Gastroesophageal sphincter (tissue), 4 donors: ENCODE data around the gene TNFRSF4. TPM values are rescaled to one million over a fixed set of nuclear protein-coding genes. Genes with fewer than 3 reads are reported as not detected.

Experiments
- ATAC-seq: fragments of 150-250 bp; one replicate; pipeline ENCODE4 v1.9.1; 2016; ENCODE audit warnings: mild to moderate bottlenecking, moderate library complexity
- H3K27ac ChIP-seq, 4 donors: fragments of 200-600 bp; sonication (generic) in 3 of 4; 1 replicate in 3 of 4; 2 replicates in 1 of 4; pipeline ENCODE4 v1.5.1; 2016 to 2019
- H3K27me3 ChIP-seq: fragments of 200-600 bp; sonication (generic); one replicate; pipeline ENCODE4 v1.5.1; 2019
- H3K36me3 ChIP-seq, 2 donors: fragments of 200-600 bp; sonication (generic); one replicate each; pipeline ENCODE4 v1.5.1; 2019; ENCODE audit warnings: control low read depth in 1 of 2
- H3K4me1 ChIP-seq, 3 donors: fragments of 200-600 bp; sonication (generic); 1 replicate in 2 of 3; 2 replicates in 1 of 3; pipeline ENCODE4 v1.5.1; 2016 to 2019; ENCODE audit warnings: control low read depth in 2 of 3
- H3K4me3 ChIP-seq, 2 donors: fragments of 200-600 bp; sonication (generic); one replicate each; pipeline ENCODE4 v1.5.1; 2019; ENCODE audit warnings: mild to moderate bottlenecking in 1 of 2, moderate library complexity in 1 of 2
- H3K9me3 ChIP-seq, 3 donors: fragments of 200-600 bp; sonication (generic); one replicate each; pipeline ENCODE4 v1.5.1; 2017 to 2019; ENCODE audit warnings: control low read depth in 2 of 3
- EP300 ChIP-seq: sonication (generic); formaldehyde crosslinking; IDR thresholded peaks from one replicate; pipeline ENCODE4 v1.6.1; 2017; ENCODE audit warnings: antibody characterized with exemption, mild to moderate bottlenecking
- POLR2A ChIP-seq, 2 donors: fragments of 450-650 bp; IDR thresholded peaks; one replicate each; pipeline ENCODE4 v1.6.1; 2017; ENCODE audit warnings: antibody characterized with exemption in 2 of 2, mild to moderate bottlenecking in 2 of 2, moderate library complexity in 1 of 2
- POLR2AphosphoS5 ChIP-seq: sonication (generic); formaldehyde crosslinking; IDR thresholded peaks from one replicate; pipeline ENCODE4 v1.6.1; 2017; ENCODE audit warnings: antibody characterized with exemption
- WGBS, 2 donors: methylation state at CpG; one replicate each; pipeline ENCODE4 v1.1.5; 2018; ENCODE audit warnings: low coverage in 1 of 2; 5-methylcytosine and 5-hydroxymethylcytosine counted together
- total RNA-seq, 4 donors: library from RNA; depleted of rRNA; stranded (reverse); fragments of >200 nt; gene quantifications; one replicate each; pipeline ENCODE4 v1.1.0, GENCODE V29; 2016
- TF ChIP-seq, protein P1 (sequence below), 4 experiments: fragments of 200-600 bp in 2 of 4; fragments of 450-650 bp in 2 of 4; sonication (generic) in 1 of 4; IDR thresholded peaks; one replicate each; pipeline ENCODE4 v1.5.1; 2017 to 2019; ENCODE audit warnings: antibody characterized with exemption in 4 of 4, mild to moderate bottlenecking in 2 of 4, moderate library complexity in 2 of 4

The TNFRSF4 gene
- total RNA-seq, 4 donors from 2014 or later: 0.93 to 1.6 (median 1.3) TPM

DNA sequence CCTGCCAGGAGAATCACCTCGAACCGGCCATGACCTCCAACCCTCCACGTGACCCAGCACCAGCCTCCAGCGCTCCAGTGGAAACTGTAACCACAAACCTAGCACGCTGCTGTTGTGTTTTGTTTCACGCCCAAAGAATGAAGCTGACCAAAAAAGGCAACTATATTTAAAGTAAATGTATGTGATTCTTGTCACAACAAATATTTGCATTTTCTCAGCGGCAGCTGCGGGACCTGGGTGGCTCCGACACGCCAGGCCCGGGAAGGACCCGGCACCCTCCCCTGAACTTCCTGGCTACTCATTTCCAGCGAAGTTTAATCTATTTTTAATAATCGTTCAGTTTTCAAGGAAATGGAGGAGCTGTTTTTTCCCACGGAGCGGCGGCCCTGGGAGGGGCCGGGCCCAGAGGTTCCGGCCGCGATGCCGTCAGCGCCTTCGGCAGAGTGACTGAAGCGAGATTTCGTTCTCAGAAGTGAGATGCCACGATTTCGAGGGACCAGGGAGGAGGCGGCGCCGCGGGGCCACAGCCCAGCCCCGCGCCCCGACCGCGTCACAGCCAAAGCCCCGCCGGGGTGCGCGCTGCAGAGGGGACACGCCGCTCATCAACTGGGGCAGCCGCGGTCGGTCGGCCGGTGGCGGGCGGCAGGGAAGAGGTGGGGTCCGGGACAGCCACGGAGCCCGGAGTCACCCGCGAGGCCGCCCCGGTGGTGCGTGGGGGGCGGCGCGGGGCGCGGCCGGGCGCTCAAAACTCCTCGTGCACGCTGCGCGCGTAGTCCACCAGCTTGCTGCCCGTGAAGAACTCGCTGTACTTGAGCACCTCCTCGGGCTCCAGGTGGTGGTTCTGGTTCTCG, 3.0 kb upstream of the TNFRSF4 start:
- no peak for ATAC-seq
- H3K4me3 ChIP-seq: no peak overlapping the region
- no peaks in the 10 kb centered on the region for H3K9me3 ChIP-seq
- TF ChIP-seq, protein P1, sequence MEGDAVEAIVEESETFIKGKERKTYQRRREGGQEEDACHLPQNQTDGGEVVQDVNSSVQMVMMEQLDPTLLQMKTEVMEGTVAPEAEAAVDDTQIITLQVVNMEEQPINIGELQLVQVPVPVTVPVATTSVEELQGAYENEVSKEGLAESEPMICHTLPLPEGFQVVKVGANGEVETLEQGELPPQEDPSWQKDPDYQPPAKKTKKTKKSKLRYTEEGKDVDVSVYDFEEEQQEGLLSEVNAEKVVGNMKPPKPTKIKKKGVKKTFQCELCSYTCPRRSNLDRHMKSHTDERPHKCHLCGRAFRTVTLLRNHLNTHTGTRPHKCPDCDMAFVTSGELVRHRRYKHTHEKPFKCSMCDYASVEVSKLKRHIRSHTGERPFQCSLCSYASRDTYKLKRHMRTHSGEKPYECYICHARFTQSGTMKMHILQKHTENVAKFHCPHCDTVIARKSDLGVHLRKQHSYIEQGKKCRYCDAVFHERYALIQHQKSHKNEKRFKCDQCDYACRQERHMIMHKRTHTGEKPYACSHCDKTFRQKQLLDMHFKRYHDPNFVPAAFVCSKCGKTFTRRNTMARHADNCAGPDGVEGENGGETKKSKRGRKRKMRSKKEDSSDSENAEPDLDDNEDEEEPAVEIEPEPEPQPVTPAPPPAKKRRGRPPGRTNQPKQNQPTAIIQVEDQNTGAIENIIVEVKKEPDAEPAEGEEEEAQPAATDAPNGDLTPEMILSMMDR (IDR thresholded peaks at IDR 0.05): no peak
- TF ChIP-seq POLR2AphosphoS5: no peak
- TF ChIP-seq POLR2A (IDR thresholded peaks at IDR 0.05): no peak
- no peak for TF ChIP-seq EP300
- H3K27ac ChIP-seq: no peak overlapping the region
- peaks cover 0 to 70% of the 10 kb centered on the region in 2 donors for H3K36me3 ChIP-seq
- no peaks in the 10 kb centered on the region for H3K27me3 ChIP-seq
- H3K4me1 ChIP-seq: peaks cover 0 to 22% (median 0%) of the 10 kb centered on the region in 3 donors
- WGBS, 2 donors: 83 to 86% methylated on average over 11 to 28 of the region's 74 CpGs

DNA sequence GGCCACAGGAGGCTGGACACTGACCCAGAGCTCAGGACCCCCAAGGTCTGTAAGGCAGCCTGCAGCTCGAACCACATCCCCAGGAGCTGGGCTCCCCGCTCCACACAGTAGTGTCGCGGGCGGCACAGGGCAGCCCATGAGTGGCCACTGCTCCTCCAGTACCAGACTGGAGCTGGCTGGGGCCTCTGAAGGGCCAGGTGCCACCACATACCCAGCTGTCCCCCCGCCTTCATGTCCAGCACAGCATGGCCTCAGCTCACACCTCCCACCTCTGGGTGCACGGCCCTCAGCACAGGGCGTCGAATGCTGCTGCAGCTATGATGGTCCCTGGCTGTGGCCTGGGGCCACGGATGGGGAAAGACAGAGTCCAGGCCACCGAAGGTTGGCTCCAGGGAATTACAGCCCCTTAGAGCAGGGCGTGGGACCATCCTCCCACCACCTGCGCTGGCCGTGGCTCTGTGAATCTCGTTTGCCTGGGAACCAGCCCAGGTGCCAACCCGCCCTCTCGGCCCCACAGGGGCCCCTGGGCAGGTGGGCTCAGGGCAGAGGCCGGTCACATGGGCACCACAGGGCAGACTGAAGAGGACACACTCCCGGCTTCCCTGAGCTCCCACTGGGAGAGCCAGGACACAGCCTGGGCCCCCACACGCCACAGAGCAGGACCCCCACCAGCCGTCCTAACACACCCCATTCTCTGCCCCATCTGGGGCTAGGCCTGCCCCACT, 2.1 kb upstream of the TNFRSF4 start:
- 100% methylated on average over 1 of the region's 21 CpGs; no CpG with 5 or more reads in 1 of the 2 donors for WGBS, 2 donors
- peaks cover 0 to 60% of the 10 kb centered on the region in 2 donors for H3K36me3 ChIP-seq
- no peak overlapping the region for H3K4me3 ChIP-seq
- no peaks in the 10 kb centered on the region for H3K9me3 ChIP-seq
- no peak for ATAC-seq
- H3K27me3 ChIP-seq: no peaks in the 10 kb centered on the region
- peaks cover 0 to 22% (median 0%) of the 10 kb centered on the region in 3 donors for H3K4me1 ChIP-seq
- H3K27ac ChIP-seq: no peak overlapping the region
- no peak for TF ChIP-seq POLR2AphosphoS5
- no peak for TF ChIP-seq EP300
- TF ChIP-seq POLR2A (IDR thresholded peaks at IDR 0.05): no peak
- TF ChIP-seq, protein P1 (IDR thresholded peaks at IDR 0.05): no peak

DNA sequence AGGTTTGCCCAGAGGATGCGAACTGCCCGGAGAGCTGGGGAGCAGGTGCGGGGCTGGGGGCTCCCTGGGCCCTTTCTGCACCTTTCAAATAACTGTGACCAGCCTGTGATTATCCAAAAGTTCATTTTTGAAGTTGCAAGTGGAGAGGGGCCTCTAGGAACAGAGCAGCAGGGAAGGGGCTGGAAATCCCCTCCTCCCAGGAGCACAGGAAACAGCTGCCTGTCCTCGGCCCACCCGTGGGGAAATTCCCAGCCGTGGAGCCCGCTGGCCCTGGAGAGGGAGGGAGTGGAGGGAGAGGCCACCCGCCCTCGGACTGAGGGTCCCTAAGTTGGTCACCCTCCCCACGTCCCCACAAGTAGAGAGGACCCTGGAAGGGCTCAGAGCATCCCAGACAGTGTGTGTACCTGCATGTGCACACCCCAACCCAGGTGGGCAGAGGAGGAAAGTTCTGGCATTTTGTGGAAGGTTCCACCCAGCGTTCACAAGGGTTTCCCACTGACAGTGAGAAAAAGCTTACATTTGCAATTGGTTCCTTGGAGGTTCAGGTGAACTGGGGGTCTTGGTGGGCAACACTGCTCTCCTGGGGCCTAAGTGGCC, 1.2 kb upstream of the TNFRSF4 start:
- H3K4me3 ChIP-seq: no peak overlapping the region
- H3K36me3 ChIP-seq: peaks cover 0 to 52% of the 10 kb centered on the region in 2 donors
- ATAC-seq: no peak
- TF ChIP-seq, protein P1 (IDR thresholded peaks at IDR 0.05): no peak
- TF ChIP-seq POLR2A (IDR thresholded peaks at IDR 0.05) (no peak), EP300 (no peak), POLR2AphosphoS5 (no peak)
- 60 to 80% methylated on average over 1 of the region's 11 CpGs for WGBS, 2 donors
- H3K27ac ChIP-seq: no peak overlapping the region
- no peaks in the 10 kb centered on the region for H3K9me3 ChIP-seq
- peaks cover 0 to 22% (median 0%) of the 10 kb centered on the region in 3 donors for H3K4me1 ChIP-seq
- no peaks in the 10 kb centered on the region for H3K27me3 ChIP-seq

DNA sequence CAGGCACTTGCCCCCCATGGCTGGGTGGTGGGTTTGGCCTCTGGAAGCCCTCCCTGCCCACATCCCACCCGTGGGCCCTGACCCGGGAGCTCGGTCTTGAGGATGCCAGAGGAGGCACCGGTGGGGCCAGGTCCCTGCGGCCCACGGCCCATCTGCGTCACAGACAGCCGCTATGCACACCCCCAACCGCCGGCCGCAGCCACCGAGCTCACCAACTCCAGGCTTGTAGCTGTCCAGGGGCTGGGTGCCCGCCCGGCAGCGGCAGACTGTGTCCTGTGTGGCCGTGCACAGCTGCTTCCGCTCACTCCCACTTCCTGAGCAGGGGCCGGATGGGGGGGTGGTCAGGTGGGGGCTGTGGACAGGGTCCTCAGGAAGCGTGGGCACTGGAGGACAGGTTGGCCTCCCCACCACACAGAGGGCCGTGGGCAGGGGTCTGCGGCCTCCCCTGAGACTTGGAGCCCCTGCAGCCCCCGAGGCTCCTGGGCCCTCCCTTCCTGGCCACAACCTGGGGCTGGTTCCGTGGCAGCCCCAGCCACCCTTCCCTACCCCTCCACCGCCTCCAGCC, 1.1 kb downstream of the TNFRSF4 start:
- 25% methylated on average over 3 of the region's 24 CpGs; no CpG with 5 or more reads in 1 of the 2 donors for WGBS, 2 donors
- Histone ChIP-seq H3K27me3 (peaks cover 11% of the 10 kb centered on the region), H3K4me3 (peak overlapping the region in 1 of 2 donors; percentile 40), H3K9me3 (no peaks in the 10 kb centered on the region), H3K27ac (peak overlapping the region in 1 of 4 donors; percentile 38), H3K36me3 (peaks cover 0 to 28% of the 10 kb centered on the region in 2 donors), H3K4me1 (peaks cover 0 to 32% (median 0%) of the 10 kb centered on the region in 3 donors)
- peak; percentile 26 for ATAC-seq
- TF ChIP-seq, protein P1 (IDR thresholded peaks at IDR 0.05): no peak
- TF ChIP-seq POLR2AphosphoS5 (no peak), POLR2A (IDR thresholded peaks at IDR 0.05) (no peak), EP300 (no peak)
